Astrocyte (in vitro differentiated cells and primary cell): ENCODE results near the gene KRT40.

Experiments
- CTCF ChIP-seq: IDR thresholded peaks from 2 replicates; pipeline ENCODE4 v1.5.1; 2011; ENCODE audit warnings: low read depth, mild to moderate bottlenecking, inconsistent platforms, low read length, moderate library complexity; ENCODE audit not compliant: insufficient read depth
- EZH2 ChIP-seq: IDR thresholded peaks from 2 replicates; pipeline ENCODE4 v1.6.1; 2012; ENCODE audit warnings: mild to moderate bottlenecking, low read length, inconsistent platforms; ENCODE audit not compliant: insufficient read depth

GRCh38 chr17:41020336-41020735, 36.2 kb upstream of the KRT40 start:
- no peak for TF ChIP-seq CTCF
- TF ChIP-seq EZH2 = no peak
